ENCODE measurements around the gene NLRP1. TPM values are rescaled to one million over a fixed set of nuclear protein-coding genes. Genes with fewer than 3 reads are reported as not detected.
"Not testable (repeated sequence)": the region's sequence is repeated elsewhere in the genome, so short reads cannot be mapped to it uniquely, and the experiment has no call there.

The NLRP1 gene
- total and polyA plus RNA-seq, 4 donors: 1.8 to 5.4 (median 3.0) TPM

DNA sequence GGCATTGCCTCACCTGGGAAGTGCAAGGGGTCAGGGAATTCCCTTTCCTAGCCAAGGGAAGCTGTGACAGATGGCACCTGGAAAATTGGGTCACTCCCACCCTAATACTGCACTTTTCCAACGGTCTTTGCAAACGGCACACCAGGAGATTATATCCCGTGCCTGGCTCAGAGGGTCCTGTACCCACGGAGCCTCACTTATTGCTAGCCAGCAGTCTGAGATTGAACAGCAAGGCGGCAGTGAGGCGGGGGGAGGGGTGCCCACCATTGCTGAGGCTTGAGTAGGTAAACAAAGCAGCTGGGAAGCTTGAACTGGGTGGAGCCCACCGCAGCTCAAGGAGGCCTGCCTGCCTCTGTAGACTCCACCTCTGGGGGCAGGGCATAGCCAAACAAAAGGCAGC lies 11.3 kb downstream of the NLRP1 start:
- H3K4me1 ChIP-seq (ENCODE audit: control insufficient read depth in 4 of 4, insufficient read depth in 4 of 4, low read length in 3 of 4); DNase-seq (ENCODE audit: low spot score); H3K36me3 ChIP-seq (ENCODE audit: control insufficient read depth in 4 of 4, insufficient read depth in 3 of 4, low read depth in 1 of 4, low read length in 3 of 4); H3K27ac ChIP-seq (ENCODE audit: low read depth in 1 of 2, low read length in 2 of 2); H3K9me3 ChIP-seq (ENCODE audit: control insufficient read depth in 4 of 4, low read length in 3 of 4); H3K9ac ChIP-seq (ENCODE audit: low read depth in 1 of 2, low read length in 2 of 2); H3K27me3 ChIP-seq (ENCODE audit: control insufficient read depth in 4 of 4, insufficient read depth in 4 of 4, low read length in 3 of 4); H3K4me3 ChIP-seq (ENCODE audit: low read depth in 1 of 3, low read length in 3 of 3): not testable (repeated sequence)
- 89% methylated on average over 7 of the region's 7 CpGs for WGBS

DNA sequence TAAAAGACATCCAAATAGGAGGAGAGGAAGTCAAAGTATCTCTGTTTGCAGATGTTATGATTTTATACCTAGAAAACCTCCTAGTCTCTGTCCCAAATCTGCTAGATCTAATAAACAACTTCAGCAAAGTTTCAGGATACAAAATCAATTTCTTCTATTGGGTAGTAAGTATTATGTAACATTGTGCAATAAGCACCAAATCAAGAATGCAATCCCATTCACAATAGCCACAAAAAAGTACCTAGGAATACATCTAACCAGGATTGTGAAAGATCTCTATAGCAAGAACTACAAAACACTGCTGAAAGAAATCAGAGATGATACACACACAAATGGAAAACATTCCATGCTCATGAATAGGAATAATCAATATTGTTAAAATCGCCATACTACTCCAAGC lies 13.0 kb downstream of the NLRP1 start:
- Histone ChIP-seq H3K9ac (ENCODE audit: low read depth in 1 of 2, low read length in 2 of 2) (no peak overlapping the region), H3K9me3 (ENCODE audit: control insufficient read depth in 4 of 4, low read length in 3 of 4) (no peaks in the 10 kb centered on the region), H3K36me3 (ENCODE audit: control insufficient read depth in 4 of 4, insufficient read depth in 3 of 4, low read depth in 1 of 4, low read length in 3 of 4) (peaks cover 0 to 2% (median 0%) of the 10 kb centered on the region in 4 donors), H3K4me1 (ENCODE audit: control insufficient read depth in 4 of 4, insufficient read depth in 4 of 4, low read length in 3 of 4) (no peaks in the 10 kb centered on the region), H3K27ac (ENCODE audit: low read depth in 1 of 2, low read length in 2 of 2) (no peak overlapping the region), H3K27me3 (ENCODE audit: control insufficient read depth in 4 of 4, insufficient read depth in 4 of 4, low read length in 3 of 4) (no peaks in the 10 kb centered on the region), H3K4me3 (ENCODE audit: low read depth in 1 of 3, low read length in 3 of 3) (no peak overlapping the region)
- WGBS: 77% methylated on average over 1 of the region's 1 CpG
- TF ChIP-seq YY1 (IDR thresholded peaks at IDR 0.05) (no peak), FOXA1 (IDR thresholded peaks at IDR 0.05) (no peak), HNF4A (conservative IDR thresholded peaks at IDR 0.05) (no peak), EGR1 (IDR thresholded peaks at IDR 0.05; ENCODE audit: low read depth in 2 of 2) (no peak), GABPA (IDR thresholded peaks at IDR 0.05 in 1 of 2, conservative IDR thresholded peaks at IDR 0.05 in 1 of 2) (no peak), RAD21 (IDR thresholded peaks at IDR 0.05) (no peak), FOXA2 (IDR thresholded peaks at IDR 0.05) (no peak)
- TF ChIP-seq, protein P1, sequence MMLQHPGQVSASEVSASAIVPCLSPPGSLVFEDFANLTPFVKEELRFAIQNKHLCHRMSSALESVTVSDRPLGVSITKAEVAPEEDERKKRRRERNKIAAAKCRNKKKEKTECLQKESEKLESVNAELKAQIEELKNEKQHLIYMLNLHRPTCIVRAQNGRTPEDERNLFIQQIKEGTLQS (IDR thresholded peaks at IDR 0.05): no peak
- TF ChIP-seq, protein P2, sequence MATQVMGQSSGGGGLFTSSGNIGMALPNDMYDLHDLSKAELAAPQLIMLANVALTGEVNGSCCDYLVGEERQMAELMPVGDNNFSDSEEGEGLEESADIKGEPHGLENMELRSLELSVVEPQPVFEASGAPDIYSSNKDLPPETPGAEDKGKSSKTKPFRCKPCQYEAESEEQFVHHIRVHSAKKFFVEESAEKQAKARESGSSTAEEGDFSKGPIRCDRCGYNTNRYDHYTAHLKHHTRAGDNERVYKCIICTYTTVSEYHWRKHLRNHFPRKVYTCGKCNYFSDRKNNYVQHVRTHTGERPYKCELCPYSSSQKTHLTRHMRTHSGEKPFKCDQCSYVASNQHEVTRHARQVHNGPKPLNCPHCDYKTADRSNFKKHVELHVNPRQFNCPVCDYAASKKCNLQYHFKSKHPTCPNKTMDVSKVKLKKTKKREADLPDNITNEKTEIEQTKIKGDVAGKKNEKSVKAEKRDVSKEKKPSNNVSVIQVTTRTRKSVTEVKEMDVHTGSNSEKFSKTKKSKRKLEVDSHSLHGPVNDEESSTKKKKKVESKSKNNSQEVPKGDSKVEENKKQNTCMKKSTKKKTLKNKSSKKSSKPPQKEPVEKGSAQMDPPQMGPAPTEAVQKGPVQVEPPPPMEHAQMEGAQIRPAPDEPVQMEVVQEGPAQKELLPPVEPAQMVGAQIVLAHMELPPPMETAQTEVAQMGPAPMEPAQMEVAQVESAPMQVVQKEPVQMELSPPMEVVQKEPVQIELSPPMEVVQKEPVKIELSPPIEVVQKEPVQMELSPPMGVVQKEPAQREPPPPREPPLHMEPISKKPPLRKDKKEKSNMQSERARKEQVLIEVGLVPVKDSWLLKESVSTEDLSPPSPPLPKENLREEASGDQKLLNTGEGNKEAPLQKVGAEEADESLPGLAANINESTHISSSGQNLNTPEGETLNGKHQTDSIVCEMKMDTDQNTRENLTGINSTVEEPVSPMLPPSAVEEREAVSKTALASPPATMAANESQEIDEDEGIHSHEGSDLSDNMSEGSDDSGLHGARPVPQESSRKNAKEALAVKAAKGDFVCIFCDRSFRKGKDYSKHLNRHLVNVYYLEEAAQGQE (IDR thresholded peaks at IDR 0.05): no peak
- TF ChIP-seq, protein P3, sequence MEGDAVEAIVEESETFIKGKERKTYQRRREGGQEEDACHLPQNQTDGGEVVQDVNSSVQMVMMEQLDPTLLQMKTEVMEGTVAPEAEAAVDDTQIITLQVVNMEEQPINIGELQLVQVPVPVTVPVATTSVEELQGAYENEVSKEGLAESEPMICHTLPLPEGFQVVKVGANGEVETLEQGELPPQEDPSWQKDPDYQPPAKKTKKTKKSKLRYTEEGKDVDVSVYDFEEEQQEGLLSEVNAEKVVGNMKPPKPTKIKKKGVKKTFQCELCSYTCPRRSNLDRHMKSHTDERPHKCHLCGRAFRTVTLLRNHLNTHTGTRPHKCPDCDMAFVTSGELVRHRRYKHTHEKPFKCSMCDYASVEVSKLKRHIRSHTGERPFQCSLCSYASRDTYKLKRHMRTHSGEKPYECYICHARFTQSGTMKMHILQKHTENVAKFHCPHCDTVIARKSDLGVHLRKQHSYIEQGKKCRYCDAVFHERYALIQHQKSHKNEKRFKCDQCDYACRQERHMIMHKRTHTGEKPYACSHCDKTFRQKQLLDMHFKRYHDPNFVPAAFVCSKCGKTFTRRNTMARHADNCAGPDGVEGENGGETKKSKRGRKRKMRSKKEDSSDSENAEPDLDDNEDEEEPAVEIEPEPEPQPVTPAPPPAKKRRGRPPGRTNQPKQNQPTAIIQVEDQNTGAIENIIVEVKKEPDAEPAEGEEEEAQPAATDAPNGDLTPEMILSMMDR (IDR thresholded peaks at IDR 0.05; ENCODE audit: low read depth, low read length, missing input control): no peak
- DNase-seq (ENCODE audit: low spot score): no peak

DNA sequence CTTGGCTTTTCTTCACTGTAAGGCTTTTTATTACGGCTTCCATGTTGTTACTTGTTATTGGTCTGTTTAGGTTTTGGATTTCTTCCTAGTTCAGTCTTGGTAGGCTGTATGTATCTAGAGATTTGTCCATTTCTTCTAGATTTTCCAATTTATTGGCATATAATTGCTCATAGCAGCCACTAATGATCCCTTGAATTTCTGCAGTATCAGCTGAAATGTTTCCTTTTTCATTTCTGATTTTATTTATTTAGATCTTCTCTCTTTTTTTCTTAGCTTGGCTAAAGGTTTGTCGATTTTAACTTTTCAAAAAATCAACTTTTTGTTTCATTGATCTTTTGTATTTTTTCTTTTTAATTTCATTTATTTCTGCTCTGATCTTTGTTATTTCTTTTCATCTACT lies 18.5 kb downstream of the NLRP1 start:
- Histone ChIP-seq H3K27me3 (ENCODE audit: control insufficient read depth in 4 of 4, insufficient read depth in 4 of 4, low read length in 3 of 4) (no peaks in the 10 kb centered on the region), H3K4me1 (ENCODE audit: control insufficient read depth in 4 of 4, insufficient read depth in 4 of 4, low read length in 3 of 4) (no peaks in the 10 kb centered on the region), H3K9ac (ENCODE audit: low read depth in 1 of 2, low read length in 2 of 2) (no peak overlapping the region), H3K4me3 (ENCODE audit: low read depth in 1 of 3, low read length in 3 of 3) (no peak overlapping the region), H3K36me3 (ENCODE audit: control insufficient read depth in 4 of 4, insufficient read depth in 3 of 4, low read depth in 1 of 4, low read length in 3 of 4) (no peaks in the 10 kb centered on the region), H3K9me3 (ENCODE audit: control insufficient read depth in 4 of 4, low read length in 3 of 4) (no peaks in the 10 kb centered on the region), H3K27ac (ENCODE audit: low read depth in 1 of 2, low read length in 2 of 2) (no peak overlapping the region)
- DNase-seq (ENCODE audit: low spot score): no peak
- TF ChIP-seq FOXA2 (IDR thresholded peaks at IDR 0.05): no peak
- no peak for TF ChIP-seq GABPA (IDR thresholded peaks at IDR 0.05 in 1 of 2, conservative IDR thresholded peaks at IDR 0.05 in 1 of 2)
- TF ChIP-seq RAD21 (IDR thresholded peaks at IDR 0.05): no peak
- TF ChIP-seq, protein P1 (IDR thresholded peaks at IDR 0.05): no peak
- TF ChIP-seq HNF4G (IDR thresholded peaks at IDR 0.05): no peak
- no peak for TF ChIP-seq FOXA1 (IDR thresholded peaks at IDR 0.05)
- TF ChIP-seq TAF1 (conservative IDR thresholded peaks at IDR 0.05): no peak
- no peak for TF ChIP-seq EGR1 (IDR thresholded peaks at IDR 0.05; ENCODE audit: low read depth in 2 of 2)
- TF ChIP-seq, protein P2 (IDR thresholded peaks at IDR 0.05): no peak
- TF ChIP-seq JUND (IDR thresholded peaks at IDR 0.05): no peak
- no peak for TF ChIP-seq NR2F2 (IDR thresholded peaks at IDR 0.05)
- no peak for TF ChIP-seq SP1 (IDR thresholded peaks at IDR 0.05)
- TF ChIP-seq, protein P3 (IDR thresholded peaks at IDR 0.05; ENCODE audit: low read depth, low read length, missing input control): no peak
- no peak for TF ChIP-seq RXRA (IDR thresholded peaks at IDR 0.05)
- WGBS: 73% methylated on average over 2 of the region's 2 CpGs

Measured in liver (tissue), 9 donors.